Activated T-helper 1 cell treated with anti-CD3 and anti-CD28 coated beads, Interleukin-12 subunit alpha, Interleukin-12 subunit beta, Interleukin-2, Interleukin-4 antibody, amounts not matched to agents 30 ng/mL and 10 ng/mL and 1 ng/mL, durations not matched to agents 14 hours and 24 hours and 36 hours (primary cell): ENCODE data around the gene SUSD6. TPM values are rescaled to one million over a fixed set of nuclear protein-coding genes. Genes with fewer than 3 reads are reported as not detected.
A peak's percentile ranks its signal among the peaks of the same experiment; 100 is the strongest.
"Not testable (repeated sequence)": the region's sequence is repeated elsewhere in the genome, so short reads cannot be mapped to it uniquely, and the experiment has no call there.

Experiments
- DNase-seq: peaks from one replicate; pipeline ENCODE4 v3.0.0; 2021; ENCODE audit warnings: low spot score
- H3K27ac Mint-ChIP-seq: one replicate; pipeline ENCODE4 v1.8.0; 2021; ENCODE audit warnings: mild to moderate bottlenecking, mixed read lengths
- H3K27me3 Mint-ChIP-seq: one replicate; pipeline ENCODE4 v1.8.0; 2022; ENCODE audit warnings: mild to moderate bottlenecking, moderate library complexity, mixed read lengths; ENCODE audit not compliant: insufficient read depth
- H3K36me3 Mint-ChIP-seq: one replicate; pipeline ENCODE4 v1.8.0; 2021; ENCODE audit warnings: low read depth, mixed read lengths
- H3K4me1 Mint-ChIP-seq: one replicate; pipeline ENCODE4 v1.8.0; 2021; ENCODE audit warnings: low read depth, mixed read lengths
- H3K4me3 Mint-ChIP-seq: one replicate; pipeline ENCODE4 v1.8.0; 2021; ENCODE audit warnings: mild to moderate bottlenecking, moderate library complexity, mixed read lengths
- H3K9me3 Mint-ChIP-seq: one replicate; pipeline ENCODE4 v1.8.0; 2021; ENCODE audit warnings: mixed read lengths
- intact Hi-C: fragments of 100-400 bp; cut with micrococcal nuclease; formaldehyde crosslinking; loops from one replicate; pipeline ENCODE4 v1.15.1; 2024
- total RNA-seq: library from RNA; stranded (reverse); gene quantifications from 2 replicates; pipeline ENCODE4 v1.2.3, GENCODE V29; 2022

Gene SUSD6
- total RNA-seq, 1 donor from 2014 or later, result 94.3 TPM

GRCh38 chr14:69632164-69632563 is 20.8 kb downstream of the SUSD6 start:
- no peaks in the 10 kb centered on the region for H3K27me3 Mint-ChIP-seq
- intact Hi-C loops, result no loop called here
- H3K27ac Mint-ChIP-seq, result peak overlapping the region; percentile 16
- H3K9me3 Mint-ChIP-seq, result no peaks in the 10 kb centered on the region
- peaks cover 24% of the 10 kb centered on the region for H3K36me3 Mint-ChIP-seq
- H3K4me3 Mint-ChIP-seq, result no peak overlapping the region
- DNase-seq, result no peak
- peaks cover 94% of the 10 kb centered on the region for H3K4me1 Mint-ChIP-seq

DNA sequence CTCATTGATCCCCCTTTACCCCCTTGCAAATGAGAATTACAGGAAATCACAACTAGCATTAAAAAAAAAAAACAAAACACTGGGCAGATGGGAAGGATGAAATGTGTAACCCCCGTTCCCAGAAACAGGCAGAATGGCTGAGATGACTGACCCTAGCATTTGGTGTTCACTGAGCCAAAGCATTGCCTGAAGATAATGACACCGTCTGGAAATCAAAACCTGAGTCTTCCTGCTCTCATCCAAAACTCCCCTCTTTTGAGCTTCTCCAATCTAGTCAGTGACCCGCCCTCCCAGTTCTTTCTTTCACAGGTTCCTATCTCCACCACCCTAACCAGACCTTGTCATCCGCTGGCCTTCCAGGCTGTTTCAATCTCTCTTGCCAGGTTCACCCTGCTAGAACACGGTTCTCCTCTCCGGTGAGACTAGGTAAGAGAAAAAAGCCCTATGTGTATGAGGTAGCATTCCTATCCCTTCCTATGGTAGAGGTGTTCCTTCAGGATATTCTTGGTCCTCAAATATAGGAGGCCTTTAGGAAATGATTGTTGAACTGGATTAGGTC is 21.3 kb downstream of the SUSD6 start:
- H3K9me3 Mint-ChIP-seq, result no peaks in the 10 kb centered on the region
- H3K36me3 Mint-ChIP-seq, result peaks cover 25% of the 10 kb centered on the region
- DNase-seq, result no peak
- peak overlapping the region; percentile 16 for H3K27ac Mint-ChIP-seq
- no peak overlapping the region for H3K4me3 Mint-ChIP-seq
- H3K27me3 Mint-ChIP-seq, result no peaks in the 10 kb centered on the region
- H3K4me1 Mint-ChIP-seq, result peaks cover 98% of the 10 kb centered on the region
- intact Hi-C loops, result no loop called here

DNA sequence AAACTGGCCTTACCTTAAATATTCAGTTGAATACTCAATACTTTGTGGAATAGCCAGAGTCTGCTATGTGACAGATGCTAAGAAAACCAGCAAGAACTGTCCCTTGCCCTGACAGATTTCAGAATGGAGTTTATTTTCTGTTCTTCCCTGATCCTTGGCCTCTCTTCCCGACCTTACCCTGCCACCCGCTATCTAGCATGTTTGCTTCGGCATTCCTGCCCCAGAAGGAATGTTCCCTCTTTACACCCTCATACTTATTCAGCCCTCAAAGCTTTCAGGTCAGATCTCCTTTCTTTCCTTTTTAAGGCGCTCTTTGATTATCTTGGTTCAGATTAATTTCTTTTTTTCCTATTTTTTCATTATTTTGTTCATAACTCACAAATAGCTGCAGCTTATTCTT is 21.8 kb downstream of the SUSD6 start:
- no peaks in the 10 kb centered on the region for H3K9me3 Mint-ChIP-seq
- no peak overlapping the region for H3K4me3 Mint-ChIP-seq
- H3K4me1 Mint-ChIP-seq, result peaks cover 98% of the 10 kb centered on the region
- H3K36me3 Mint-ChIP-seq, result peaks cover 28% of the 10 kb centered on the region
- peak overlapping the region; percentile 57 for H3K27ac Mint-ChIP-seq
- DNase-seq, result no peak
- H3K27me3 Mint-ChIP-seq, result no peaks in the 10 kb centered on the region
- intact Hi-C loops, result no loop called here

DNA sequence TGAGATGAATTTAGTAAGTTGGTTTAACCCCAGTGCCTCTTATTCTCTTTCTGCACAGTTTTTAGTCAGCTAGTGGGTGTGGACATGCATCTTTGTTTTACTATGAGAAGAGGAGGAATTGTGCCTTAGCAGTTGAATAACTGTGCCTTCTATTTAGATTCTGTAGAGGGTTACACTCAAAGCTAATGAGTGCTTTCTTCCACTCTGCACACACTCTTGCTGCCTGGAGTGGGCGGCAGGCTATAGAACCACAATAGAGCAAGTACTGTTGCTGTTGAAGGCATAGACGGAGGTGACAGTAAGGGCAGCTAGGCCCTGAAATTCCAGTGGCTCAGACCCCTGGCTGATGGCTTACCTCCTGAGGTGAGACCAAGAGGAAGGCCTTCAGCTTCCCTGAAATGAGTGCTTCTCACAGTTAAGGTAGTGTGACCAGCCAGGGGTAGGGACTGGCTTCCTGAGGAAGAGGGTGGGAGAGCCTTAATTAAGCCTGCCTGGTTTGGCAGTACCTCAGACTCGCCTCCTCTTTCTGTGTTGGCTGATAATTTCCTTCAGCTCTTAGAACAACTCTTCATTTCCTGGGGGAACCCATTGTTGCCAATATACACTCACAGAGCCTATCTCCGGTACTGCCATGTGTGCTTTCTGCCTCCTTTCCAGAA is 24.7 kb downstream of the SUSD6 start:
- intact Hi-C loops, result loop anchor here (1.0 kb wide), 7 partner anchors 8 to 80 kb away; partner anchors contain the start of gene SUSD6
- H3K36me3 Mint-ChIP-seq, result peaks cover 28% of the 10 kb centered on the region
- DNase-seq, result peak; percentile 12
- peaks cover 3% of the 10 kb centered on the region for H3K9me3 Mint-ChIP-seq
- peaks cover 82% of the 10 kb centered on the region for H3K4me1 Mint-ChIP-seq
- H3K4me3 Mint-ChIP-seq, result peak overlapping the region; percentile 76
- peak overlapping the region; percentile 91 for H3K27ac Mint-ChIP-seq
- H3K27me3 Mint-ChIP-seq, result no peaks in the 10 kb centered on the region

DNA sequence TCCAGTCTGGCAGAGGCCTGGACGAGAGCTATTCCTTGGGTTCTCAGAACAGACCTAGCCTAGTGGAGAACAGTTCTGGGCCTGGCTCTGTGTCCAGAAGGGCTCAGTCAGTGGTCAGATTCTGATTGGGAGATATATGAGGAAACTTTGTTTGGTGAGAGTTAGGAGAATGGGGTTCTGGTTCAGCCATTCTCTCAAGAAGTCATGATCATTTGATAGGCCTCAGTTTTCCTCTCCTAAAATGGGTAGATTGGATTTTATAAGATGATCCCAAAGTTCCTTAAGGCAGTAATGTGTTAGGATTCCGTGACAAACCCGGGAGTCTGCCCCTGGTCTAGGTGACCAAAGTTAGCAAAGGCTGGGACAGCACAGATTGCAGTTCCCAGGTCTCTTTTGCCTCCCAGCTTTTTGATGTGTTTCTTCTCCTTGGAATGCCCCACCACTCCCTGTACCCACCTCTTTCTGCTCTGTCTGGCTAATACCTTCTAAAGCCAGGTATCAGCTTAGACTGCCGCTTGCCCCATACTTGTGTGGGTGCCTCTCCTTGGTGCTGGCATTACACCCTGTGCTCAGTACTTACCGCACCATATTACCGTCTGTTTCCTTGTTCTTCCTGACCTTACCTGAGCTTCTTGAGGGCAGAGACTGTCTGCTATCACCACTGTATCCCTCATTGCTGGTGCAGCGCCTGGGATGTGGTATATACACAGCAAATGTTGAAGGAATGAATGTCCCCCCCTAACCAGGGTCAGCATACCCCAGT is 25.5 kb downstream of the SUSD6 start:
- DNase-seq, result no peak
- Mint-ChIP-seq H3K9me3 (peaks cover 8% of the 10 kb centered on the region), H3K4me3 (peak overlapping the region; percentile 76), H3K4me1 (peaks cover 76% of the 10 kb centered on the region), H3K27ac (peak overlapping the region; percentile 96), H3K36me3 (peaks cover 34% of the 10 kb centered on the region), H3K27me3 (no peaks in the 10 kb centered on the region)
- intact Hi-C loops, result loop anchor here (1.0 kb wide), 7 partner anchors 7 to 79 kb away; partner anchors contain the start of gene SUSD6

DNA sequence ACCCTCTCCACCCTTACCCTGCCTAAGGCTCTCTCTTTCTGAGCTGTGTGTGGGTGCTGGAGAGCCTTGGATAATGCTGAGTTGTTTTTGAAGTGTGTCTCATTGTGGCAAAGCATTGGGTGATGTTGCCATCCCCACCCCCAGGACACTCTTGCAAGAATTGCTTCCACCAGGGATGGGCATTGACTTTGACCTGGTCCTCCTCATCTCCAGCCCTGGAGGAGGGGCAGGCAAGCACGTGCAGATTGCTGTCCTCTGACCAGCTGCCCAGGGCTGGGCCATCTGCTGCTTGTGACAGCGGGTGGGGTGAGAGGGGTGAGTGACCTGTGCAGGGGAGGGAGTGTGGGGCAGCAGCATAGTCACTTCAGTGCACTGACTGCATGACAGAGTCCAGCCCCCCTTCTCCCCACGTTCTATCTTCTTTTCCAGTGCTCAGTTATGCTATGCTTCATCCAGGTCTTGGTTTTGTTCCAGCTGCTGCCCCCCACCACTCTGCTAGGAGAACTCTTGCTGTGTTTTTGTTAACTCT is 26.2 kb downstream of the SUSD6 start:
- H3K36me3 Mint-ChIP-seq, result peaks cover 37% of the 10 kb centered on the region
- peaks cover 15% of the 10 kb centered on the region for H3K9me3 Mint-ChIP-seq

GRCh38 chr14:69640931-69641330 is 29.5 kb downstream of the SUSD6 start:
- Mint-ChIP-seq H3K36me3 (peaks cover 41% of the 10 kb centered on the region), H3K4me3 (no peak overlapping the region), H3K27ac (peak overlapping the region; percentile 30), H3K9me3 (peaks cover 23% of the 10 kb centered on the region), H3K4me1 (peaks cover 76% of the 10 kb centered on the region), H3K27me3 (no peaks in the 10 kb centered on the region)
- intact Hi-C loops, result no loop called here
- no peak for DNase-seq

More for the DNA sequence above, 26.2 kb downstream of the SUSD6 start:
- peaks cover 76% of the 10 kb centered on the region for H3K4me1 Mint-ChIP-seq
- peak overlapping the region; percentile 96 for H3K27ac Mint-ChIP-seq
- H3K27me3 Mint-ChIP-seq, result no peaks in the 10 kb centered on the region
- peak overlapping the region; percentile 52 for H3K4me3 Mint-ChIP-seq
- intact Hi-C loops, result loop anchor here (1.0 kb wide), 1 partner anchor 48 kb away; no protein-coding TSS in a partner anchor
- no peak for DNase-seq

DNA sequence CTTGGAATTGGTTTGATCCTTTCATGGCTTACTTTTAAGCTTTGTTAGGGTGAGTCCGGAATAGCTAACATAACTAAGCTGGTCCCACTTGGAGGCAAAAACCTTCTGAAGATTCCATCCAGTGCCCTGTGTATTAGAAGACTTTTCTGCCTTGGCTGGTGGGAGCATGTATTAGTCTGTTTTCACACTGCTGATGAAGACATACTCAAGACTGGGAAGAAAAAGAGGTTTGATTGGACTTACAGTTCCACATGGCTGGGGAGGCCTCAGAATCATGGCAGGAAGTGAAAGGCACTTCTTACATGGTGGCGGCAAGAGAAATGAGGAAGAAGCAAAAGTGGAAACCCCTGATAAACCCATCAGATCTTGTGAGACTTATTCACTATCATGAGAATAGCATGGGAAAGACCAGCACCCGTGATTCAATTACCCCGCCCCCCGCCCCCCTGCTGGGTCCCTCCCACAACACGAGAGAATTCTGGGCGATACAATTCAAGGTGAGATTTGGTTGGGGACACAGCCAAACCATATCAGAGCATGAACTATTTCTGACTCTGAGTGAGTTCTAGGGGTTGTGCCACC is 30.9 kb downstream of the SUSD6 start:
- H3K36me3 Mint-ChIP-seq, result peaks cover 48% of the 10 kb centered on the region
- DNase-seq, intact Hi-C loops, H3K27me3 Mint-ChIP-seq: not testable (repeated sequence)
- H3K9me3 Mint-ChIP-seq, result peaks cover 23% of the 10 kb centered on the region
- peak overlapping the region; percentile 31 for H3K4me3 Mint-ChIP-seq
- peak overlapping the region; percentile 77 for H3K27ac Mint-ChIP-seq
- peaks cover 72% of the 10 kb centered on the region for H3K4me1 Mint-ChIP-seq

DNA sequence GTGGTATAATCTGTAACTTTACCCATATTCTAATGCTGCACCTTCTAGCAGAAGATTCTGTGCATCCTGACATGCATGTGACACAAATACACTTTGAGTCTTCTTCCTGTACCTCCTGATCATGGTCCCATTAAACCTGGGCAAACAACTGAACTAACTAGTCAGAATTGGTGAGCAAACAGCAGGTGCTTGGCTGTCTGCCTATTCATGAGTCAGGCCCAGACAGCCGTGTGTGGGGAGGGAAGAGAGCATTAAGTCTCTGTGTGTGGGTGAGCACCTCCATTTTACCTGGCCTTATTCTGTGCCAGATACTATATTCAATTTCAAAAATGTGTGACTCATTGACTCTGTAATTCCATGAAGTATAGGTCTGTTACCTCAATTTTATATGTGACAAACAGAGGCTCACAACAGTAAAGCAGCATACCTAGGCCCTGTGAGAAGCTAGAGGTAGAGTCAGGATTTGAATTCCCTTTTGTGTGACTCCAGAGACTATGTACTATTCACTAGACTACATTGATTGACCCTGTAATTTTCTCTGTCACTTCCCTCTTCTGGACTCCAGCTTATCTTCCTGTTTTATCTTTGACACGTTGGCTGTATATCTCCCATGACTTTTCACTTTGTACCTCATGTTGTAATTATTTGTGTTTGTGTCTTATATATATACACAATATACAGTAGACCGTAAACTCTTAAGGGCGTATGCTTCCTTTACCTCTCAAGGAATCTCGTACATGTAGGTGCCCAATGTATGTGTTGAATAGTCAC is 32.2 kb downstream of the SUSD6 start:
- no peak for DNase-seq
- intact Hi-C loops, result loop anchor here (1.0 kb wide), 3 partner anchors 7 to 42 kb away; no protein-coding TSS in a partner anchor
- Mint-ChIP-seq H3K4me3 (peak overlapping the region; percentile 7), H3K4me1 (peaks cover 72% of the 10 kb centered on the region), H3K36me3 (peaks cover 48% of the 10 kb centered on the region), H3K9me3 (peaks cover 23% of the 10 kb centered on the region), H3K27ac (peak overlapping the region; percentile 83), H3K27me3 (no peaks in the 10 kb centered on the region)

DNA sequence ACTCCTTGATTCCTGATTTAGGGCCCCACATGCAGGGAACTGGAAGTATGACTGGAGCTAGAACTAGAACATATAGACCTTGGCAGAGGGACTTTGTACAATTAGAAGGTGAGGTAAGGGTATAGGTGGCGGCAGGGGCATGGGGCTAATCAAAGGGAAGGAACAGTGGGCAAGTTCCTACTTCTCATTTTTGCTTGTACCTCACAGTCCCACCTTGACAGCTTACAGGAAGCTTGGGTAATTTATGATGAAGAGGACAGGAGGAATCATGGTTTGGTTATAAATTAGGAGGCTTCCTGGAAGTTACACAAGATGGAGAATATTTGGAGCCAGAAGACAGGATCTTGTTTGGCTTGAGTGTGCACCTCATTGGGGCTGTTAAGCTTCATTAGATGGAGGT is 33.4 kb downstream of the SUSD6 start:
- Mint-ChIP-seq H3K9me3 (peaks cover 23% of the 10 kb centered on the region), H3K27me3 (no peaks in the 10 kb centered on the region), H3K36me3 (peaks cover 52% of the 10 kb centered on the region), H3K4me1 (peaks cover 75% of the 10 kb centered on the region), H3K27ac (peak overlapping the region; percentile 47), H3K4me3 (no peak overlapping the region)
- no peak for DNase-seq
- intact Hi-C loops, result loop anchor here (1.0 kb wide), 1 partner anchor 9 kb away; no protein-coding TSS in a partner anchor

GRCh38 chr14:69647213-69647612 is 35.8 kb downstream of the SUSD6 start:
- peak overlapping the region; percentile 29 for H3K27ac Mint-ChIP-seq
- intact Hi-C loops, result no loop called here
- H3K4me1 Mint-ChIP-seq, result peaks cover 93% of the 10 kb centered on the region
- H3K36me3 Mint-ChIP-seq, result peaks cover 42% of the 10 kb centered on the region
- H3K27me3 Mint-ChIP-seq, result no peaks in the 10 kb centered on the region
- H3K9me3 Mint-ChIP-seq, result peaks cover 12% of the 10 kb centered on the region
- H3K4me3 Mint-ChIP-seq, result no peak overlapping the region
- DNase-seq, result no peak

GRCh38 chr14:69647642-69648041 is 36.2 kb downstream of the SUSD6 start:
- H3K4me3 Mint-ChIP-seq, intact Hi-C loops, DNase-seq, H3K27me3 Mint-ChIP-seq, H3K9me3 Mint-ChIP-seq: not testable (repeated sequence)
- peaks cover 92% of the 10 kb centered on the region for H3K4me1 Mint-ChIP-seq
- peaks cover 38% of the 10 kb centered on the region for H3K36me3 Mint-ChIP-seq
- peak overlapping the region; percentile 29 for H3K27ac Mint-ChIP-seq
